GM04504 (cell line): ENCODE measurements around the gene TCF7L1.

Source experiments
- DNase-seq: peaks from one replicate; pipeline ENCODE4 v3.0.0-alpha.2; 2012; ENCODE audit warnings: low read depth

TCF7L1 gene

DNA sequence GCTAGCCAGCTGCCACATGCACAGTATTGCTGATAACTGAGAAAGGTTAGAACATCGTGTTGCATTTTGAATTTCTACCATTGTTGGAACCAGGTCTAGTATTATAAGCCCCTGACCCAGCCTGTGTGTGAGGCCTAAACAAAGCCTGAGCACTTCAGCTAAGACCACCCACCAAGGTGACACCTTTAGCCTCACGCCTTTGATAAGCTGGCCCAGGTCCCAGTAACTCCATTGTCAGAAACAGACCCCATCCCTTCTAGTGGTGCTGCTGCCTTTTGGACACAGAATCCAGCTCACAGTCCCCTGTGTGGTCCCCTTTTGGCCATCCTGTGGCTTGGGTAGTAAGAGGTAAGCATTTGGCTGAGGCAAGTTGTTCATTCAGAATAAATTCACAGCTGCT is 223.0 kb downstream of the TCF7L1 start:
- DNase-seq = no peak

DNA sequence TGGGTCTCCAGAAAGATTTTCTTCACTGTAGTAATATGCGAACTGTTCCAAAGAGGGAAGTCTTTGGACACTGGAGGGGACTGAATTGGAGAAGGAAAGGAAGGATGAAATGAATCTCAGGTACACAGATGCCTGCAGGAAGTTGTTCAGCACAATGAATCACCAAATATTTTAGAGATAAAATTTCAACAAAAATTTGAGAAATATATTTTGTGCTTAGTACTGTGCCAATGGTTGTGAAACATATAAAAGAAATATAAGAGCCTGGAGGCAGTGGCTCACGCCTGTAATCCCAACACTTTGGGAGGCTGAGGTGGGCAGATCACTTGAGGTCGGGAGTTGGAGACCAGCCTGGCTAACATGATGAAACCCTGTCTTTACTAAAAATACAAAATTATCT is 224.5 kb downstream of the TCF7L1 start:
- no peak for DNase-seq
